Measurements from ENCODE around the gene LILRB3.

DNA sequence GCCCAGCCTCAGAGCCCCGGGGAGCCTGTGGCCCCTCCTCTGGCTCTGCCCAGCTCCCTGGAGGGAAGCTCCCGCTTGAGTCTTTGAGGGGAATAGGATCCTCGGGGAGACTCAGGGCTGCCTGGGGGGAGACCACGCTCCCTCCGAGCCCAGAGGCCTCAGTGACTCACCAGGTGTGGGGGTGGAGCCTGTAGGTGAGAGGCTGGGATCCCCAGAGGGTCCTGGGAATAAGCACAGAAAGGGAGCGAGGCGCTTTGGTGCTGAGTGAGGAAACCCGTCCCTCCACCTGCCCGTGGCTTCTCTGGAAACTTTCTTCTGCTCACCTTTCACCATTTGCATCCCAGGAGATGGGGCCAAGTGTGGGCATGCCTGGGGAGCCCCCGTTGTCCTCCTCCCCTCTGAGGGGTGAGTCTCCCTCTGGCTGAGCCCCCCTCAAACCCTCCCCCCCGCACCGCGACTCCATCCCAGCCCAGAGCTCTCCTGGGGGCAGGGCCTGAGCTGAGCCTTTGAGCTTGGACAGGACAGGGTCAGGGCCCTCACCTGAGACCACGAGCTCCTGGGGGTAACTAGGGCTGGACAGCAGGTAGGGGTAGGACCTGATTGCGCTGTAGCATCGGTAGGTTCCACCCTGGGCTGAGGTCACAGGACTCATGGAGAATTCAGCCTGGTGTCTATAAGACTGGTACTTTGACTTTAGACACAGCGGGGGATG, 31.5 kb upstream of the LILRB3 start:
- TF ChIP-seq, protein P1, sequence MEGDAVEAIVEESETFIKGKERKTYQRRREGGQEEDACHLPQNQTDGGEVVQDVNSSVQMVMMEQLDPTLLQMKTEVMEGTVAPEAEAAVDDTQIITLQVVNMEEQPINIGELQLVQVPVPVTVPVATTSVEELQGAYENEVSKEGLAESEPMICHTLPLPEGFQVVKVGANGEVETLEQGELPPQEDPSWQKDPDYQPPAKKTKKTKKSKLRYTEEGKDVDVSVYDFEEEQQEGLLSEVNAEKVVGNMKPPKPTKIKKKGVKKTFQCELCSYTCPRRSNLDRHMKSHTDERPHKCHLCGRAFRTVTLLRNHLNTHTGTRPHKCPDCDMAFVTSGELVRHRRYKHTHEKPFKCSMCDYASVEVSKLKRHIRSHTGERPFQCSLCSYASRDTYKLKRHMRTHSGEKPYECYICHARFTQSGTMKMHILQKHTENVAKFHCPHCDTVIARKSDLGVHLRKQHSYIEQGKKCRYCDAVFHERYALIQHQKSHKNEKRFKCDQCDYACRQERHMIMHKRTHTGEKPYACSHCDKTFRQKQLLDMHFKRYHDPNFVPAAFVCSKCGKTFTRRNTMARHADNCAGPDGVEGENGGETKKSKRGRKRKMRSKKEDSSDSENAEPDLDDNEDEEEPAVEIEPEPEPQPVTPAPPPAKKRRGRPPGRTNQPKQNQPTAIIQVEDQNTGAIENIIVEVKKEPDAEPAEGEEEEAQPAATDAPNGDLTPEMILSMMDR (IDR thresholded peaks at IDR 0.05), result no peak
- TF ChIP-seq POLR2A (IDR thresholded peaks at IDR 0.05), result no peak

Data from sigmoid colon (tissue), 3 donors.